ENCODE results near the gene TP73.

DNA sequence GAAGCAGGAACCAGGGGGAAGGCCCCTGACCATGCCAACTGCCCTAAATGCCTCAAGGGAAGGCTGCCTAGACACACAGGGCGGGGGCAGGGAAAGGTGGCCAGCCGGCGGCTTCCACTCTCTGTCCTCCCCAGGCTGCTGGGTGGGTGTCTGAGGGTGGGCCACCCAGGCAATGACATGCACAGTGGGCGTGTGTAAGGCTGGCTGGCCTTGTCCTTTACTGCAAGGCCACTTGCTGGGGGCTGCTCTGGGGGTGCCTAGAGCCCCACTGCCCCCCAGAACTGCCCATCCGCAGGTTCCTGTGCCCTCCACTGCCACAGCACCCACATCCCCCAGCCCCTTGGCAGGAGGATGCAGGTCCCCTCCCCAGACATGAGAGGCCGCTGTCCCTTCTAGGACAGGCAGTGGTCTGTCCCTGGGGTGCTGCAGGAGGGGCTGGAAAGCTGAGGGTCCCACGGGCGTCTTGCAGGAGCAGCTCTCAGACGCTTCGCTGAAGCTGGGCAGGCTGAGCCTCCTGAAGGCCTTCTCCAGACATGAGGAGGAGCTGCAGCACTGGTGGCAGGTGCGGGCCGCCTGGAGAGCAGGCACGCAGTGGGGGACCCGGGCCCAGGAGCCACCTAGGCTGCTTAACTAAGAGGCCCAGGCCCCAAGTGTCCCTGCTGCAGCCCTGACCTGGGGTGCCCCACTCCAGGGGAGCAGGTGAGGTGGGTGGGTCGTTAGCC, 110.0 kb downstream of the TP73 start:
- TF ChIP-seq CTCF (IDR thresholded peaks at IDR 0.05; ENCODE audit: low read depth, low read length, poor library complexity, severe bottlenecking) (no peak), EZH2phosphoT487 (IDR thresholded peaks at IDR 0.05; ENCODE audit: borderline replicate concordance, low read length) (no peak)

Measured in DOHH2 (cell line).